Breast epithelium (tissue), 3 donors: ENCODE data around the gene MACROD2.

Source experiments
- POLR2A ChIP-seq: fragments of 450-650 bp; IDR thresholded peaks from one replicate; pipeline ENCODE4 v1.6.1; 2016; ENCODE audit warnings: antibody characterized with exemption, mild to moderate bottlenecking, moderate library complexity
- TF ChIP-seq, protein P1 (sequence below), 3 donors: fragments of 450-650 bp; IDR thresholded peaks; one replicate each; pipeline ENCODE4 v1.5.1; 2016 to 2017; ENCODE audit warnings: antibody characterized with exemption in 3 of 3, mild to moderate bottlenecking in 3 of 3, moderate library complexity in 3 of 3

DNA sequence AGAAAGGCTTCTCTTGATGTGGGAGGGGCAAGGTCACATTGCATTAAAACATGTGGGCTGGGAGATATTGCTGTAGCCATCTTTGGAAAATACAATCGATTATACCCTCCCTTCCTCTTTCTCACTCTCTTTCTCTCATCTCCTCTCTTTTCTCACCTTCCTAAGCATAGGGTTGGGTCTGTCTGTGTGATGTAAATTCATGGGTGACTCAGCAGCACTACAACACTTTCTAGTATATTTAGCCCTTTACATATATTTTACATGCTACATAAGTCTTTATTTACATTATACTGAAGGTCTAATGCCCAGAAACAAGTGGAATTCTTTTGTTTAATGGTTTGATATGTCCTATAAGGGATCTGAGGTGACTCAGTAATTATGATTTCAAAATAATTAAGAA, 976.9 kb downstream of the MACROD2 start:
- TF ChIP-seq, protein P1, sequence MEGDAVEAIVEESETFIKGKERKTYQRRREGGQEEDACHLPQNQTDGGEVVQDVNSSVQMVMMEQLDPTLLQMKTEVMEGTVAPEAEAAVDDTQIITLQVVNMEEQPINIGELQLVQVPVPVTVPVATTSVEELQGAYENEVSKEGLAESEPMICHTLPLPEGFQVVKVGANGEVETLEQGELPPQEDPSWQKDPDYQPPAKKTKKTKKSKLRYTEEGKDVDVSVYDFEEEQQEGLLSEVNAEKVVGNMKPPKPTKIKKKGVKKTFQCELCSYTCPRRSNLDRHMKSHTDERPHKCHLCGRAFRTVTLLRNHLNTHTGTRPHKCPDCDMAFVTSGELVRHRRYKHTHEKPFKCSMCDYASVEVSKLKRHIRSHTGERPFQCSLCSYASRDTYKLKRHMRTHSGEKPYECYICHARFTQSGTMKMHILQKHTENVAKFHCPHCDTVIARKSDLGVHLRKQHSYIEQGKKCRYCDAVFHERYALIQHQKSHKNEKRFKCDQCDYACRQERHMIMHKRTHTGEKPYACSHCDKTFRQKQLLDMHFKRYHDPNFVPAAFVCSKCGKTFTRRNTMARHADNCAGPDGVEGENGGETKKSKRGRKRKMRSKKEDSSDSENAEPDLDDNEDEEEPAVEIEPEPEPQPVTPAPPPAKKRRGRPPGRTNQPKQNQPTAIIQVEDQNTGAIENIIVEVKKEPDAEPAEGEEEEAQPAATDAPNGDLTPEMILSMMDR (IDR thresholded peaks at IDR 0.05) = no peak
- no peak for TF ChIP-seq POLR2A
